SK-N-MC (cell line): ENCODE data around the gene CAMKK2.

Experiments used
- EZH2 ChIP-seq: fragments of 200-600 bp; sonication (generic); IDR thresholded peaks from one replicate; pipeline ENCODE4 v1.6.1; 2017; ENCODE audit warnings: antibody characterized with exemption
- POLR2AphosphoS5 ChIP-seq: IDR thresholded peaks from 2 replicates; pipeline ENCODE4 v1.6.1; 2012; ENCODE audit warnings: mild to moderate bottlenecking, low read depth, low read length, borderline replicate concordance

- no peak for TF ChIP-seq POLR2AphosphoS5
- TF ChIP-seq EZH2: no peak
Measured at GRCh38 chr12:121209221-121209620, 87.3 kb downstream of the CAMKK2 start.
